ENCODE results near the gene PRR19. TPM values are rescaled to one million over a fixed set of nuclear protein-coding genes. Genes with fewer than 3 reads are reported as not detected.

The PRR19 gene
- total RNA-seq, 1 experiment from 2014 or later: 3.2 TPM

- peaks cover 11% of the 10 kb centered on the region for H3K23me2 ChIP-seq (ENCODE audit: insufficient read length, low read depth, low read length, poor library complexity, severe bottlenecking)
- H3K4me1 Mint-ChIP-seq: peaks cover 14 to 36% of the 10 kb centered on the region in 2 experiments
- no peak for DNase-seq
- H3K79me2 ChIP-seq (ENCODE audit: insufficient read depth, low read length): peaks cover 3% of the 10 kb centered on the region; the same call in 1 of the 2 replicates
- H3K27me3 Mint-ChIP-seq (ENCODE audit: low read depth): no peaks in the 10 kb centered on the region; the same call in 1 of the 2 replicates
- WGBS (ENCODE audit: extremely low coverage, insufficient read length, low lambda C conversion rate): no CpG with 5 or more reads among the region's 10 CpGs
- no peak overlapping the region for H3K27ac ChIP-seq (ENCODE audit: insufficient read length, low read depth, low read length)
- H4K20me1 ChIP-seq (ENCODE audit: control insufficient read depth, insufficient read depth, insufficient read length): peaks cover 3% of the 10 kb centered on the region
- H3K18ac ChIP-seq (ENCODE audit: insufficient read length, low read depth, low read length): no peak overlapping the region
- H3K9me3 ChIP-seq (ENCODE audit: control insufficient read depth, low read depth, low read length): no peaks in the 10 kb centered on the region
- no peak overlapping the region for H3K4me3 Mint-ChIP-seq
- H3K27ac Mint-ChIP-seq: no peak overlapping the region
- H2AK5ac ChIP-seq (ENCODE audit: insufficient read length, low read length): no peak overlapping the region
- no peaks in the 10 kb centered on the region for H3K27me3 ChIP-seq (ENCODE audit: insufficient read depth, low read length)
- no peak overlapping the region for H3K56ac ChIP-seq (ENCODE audit: insufficient read length, low read depth, low read length)
- H3K4ac ChIP-seq (ENCODE audit: low read depth, low read length): no peak overlapping the region
- H3K4me1 ChIP-seq (ENCODE audit: insufficient read depth, low read length): peaks cover 3% of the 10 kb centered on the region; the same call in 1 of the 2 replicates
- H4K91ac ChIP-seq (ENCODE audit: insufficient read length, low read depth, low read length): no peak overlapping the region
- H2BK15ac ChIP-seq (ENCODE audit: low read depth, low read length): no peak overlapping the region
- H3K36me3 Mint-ChIP-seq (ENCODE audit: insufficient read depth in 1 of 3, low read depth in 3 of 3): peaks cover 18 to 50% (median 44%) of the 10 kb centered on the region in 3 experiments
- H3K4me2 ChIP-seq (ENCODE audit: insufficient read depth, insufficient read length, low read length): no peak overlapping the region
- H4K5ac ChIP-seq (ENCODE audit: insufficient read length, low read depth, low read length): no peak overlapping the region
- H4K8ac ChIP-seq (replicated peaks; ENCODE audit: insufficient read length, low read depth, low read length): no peak overlapping the region
- H2BK120ac ChIP-seq (ENCODE audit: low read depth, low read length, poor library complexity, severe bottlenecking): no peak overlapping the region
- no peak overlapping the region for H3K23ac ChIP-seq (ENCODE audit: insufficient read length, low read depth, low read length)
- H3K79me1 ChIP-seq (ENCODE audit: insufficient read depth, low read depth, low read length, poor library complexity, severe bottlenecking): peaks cover 11% of the 10 kb centered on the region
- no peak overlapping the region for H2BK5ac ChIP-seq (ENCODE audit: insufficient read length, low read length)
- no peak overlapping the region for H3T11ph ChIP-seq (ENCODE audit: low read length)
- no peak overlapping the region for H2BK12ac ChIP-seq (ENCODE audit: insufficient read length, low read depth, low read length)
- no peaks in the 10 kb centered on the region for H3K9me3 Mint-ChIP-seq
- H2AFZ ChIP-seq (ENCODE audit: low read length): no peak overlapping the region
- no peak overlapping the region for H3K14ac ChIP-seq (ENCODE audit: insufficient read depth, low read length)
- TF ChIP-seq CTCF (conservative IDR thresholded peaks at IDR 0.05): no peak
- H3K9ac ChIP-seq (ENCODE audit: extremely low read depth, insufficient read length, low read length): no peak overlapping the region
- no peak overlapping the region for H2BK20ac ChIP-seq (ENCODE audit: low read depth, low read length, poor library complexity, severe bottlenecking)
Observed at GRCh38 chr19:42287827-42288107, 14.2 kb upstream of the PRR19 start.
